Lower leg skin (tissue), 3 donors: ENCODE data around the gene IL22.

ENCODE experiments used
- CTCF ChIP-seq, 3 donors: fragments of 450-650 bp; IDR thresholded peaks; one replicate each; pipeline ENCODE4 v1.5.1; 2016; ENCODE audit warnings: antibody characterized with exemption in 3 of 3, mild to moderate bottlenecking in 3 of 3, moderate library complexity in 2 of 3
- POLR2A ChIP-seq, 2 donors: fragments of 450-650 bp; IDR thresholded peaks; one replicate each; pipeline ENCODE4 v1.6.1; 2016 to 2017; ENCODE audit warnings: antibody characterized with exemption in 2 of 2, mild to moderate bottlenecking in 1 of 2, moderate library complexity in 1 of 2

- TF ChIP-seq CTCF (IDR thresholded peaks at IDR 0.05) (no peak), POLR2A (IDR thresholded peaks at IDR 0.05) (no peak)
Measured at GRCh38 chr12:68221497-68221896, 31.9 kb downstream of the IL22 start.
